HEK293T (cell line): ENCODE data around the gene NBL1.

Experiments
- ARNT ChIP-seq: fragments of 450-650 bp; IDR thresholded peaks from 2 replicates; pipeline ENCODE4 v1.6.1; 2017; ENCODE audit warnings: mild to moderate bottlenecking
- BHLHE40 ChIP-seq: fragments of 450-650 bp; IDR thresholded peaks from 2 replicates; pipeline ENCODE4 v1.6.1; 2016; ENCODE audit warnings: mild to moderate bottlenecking, moderate library complexity, borderline replicate concordance
- CTBP1 ChIP-seq: fragments of 450-650 bp; IDR thresholded peaks from 2 replicates; pipeline ENCODE4 v1.6.1; 2016; ENCODE audit warnings: borderline replicate concordance
- ELF4 ChIP-seq: fragments of 450-650 bp; IDR thresholded peaks from 2 replicates; pipeline ENCODE4 v1.6.1; 2017; ENCODE audit warnings: antibody characterized with exemption
- FOXK2 ChIP-seq: fragments of 450-650 bp; IDR thresholded peaks from 2 replicates; pipeline ENCODE4 v1.6.1; 2016; ENCODE audit warnings: mild to moderate bottlenecking
- FOXM1 ChIP-seq: fragments of 450-650 bp; IDR thresholded peaks from 2 replicates; pipeline ENCODE4 v1.6.1; 2017; ENCODE audit warnings: mild to moderate bottlenecking, borderline replicate concordance
- HDGF ChIP-seq: fragments of 450-650 bp; IDR thresholded peaks from 2 replicates; pipeline ENCODE4 v1.6.1; 2017; ENCODE audit warnings: antibody characterized with exemption, borderline replicate concordance
- L3MBTL2 ChIP-seq: fragments of 450-650 bp; conservative IDR thresholded peaks from 2 replicates; pipeline ENCODE4 v1.6.1; 2016; ENCODE audit warnings: mild to moderate bottlenecking
- PKNOX1 ChIP-seq: fragments of 450-650 bp; IDR thresholded peaks from 2 replicates; pipeline ENCODE4 v1.6.1; 2016
- SP1 ChIP-seq: fragments of 450-650 bp; IDR thresholded peaks from 2 replicates; pipeline ENCODE4 v1.6.1; 2017
- TARDBP ChIP-seq: fragments of 450-650 bp; IDR thresholded peaks from 2 replicates; pipeline ENCODE4 v1.6.1; 2016
- ZNF384 ChIP-seq: fragments of 450-650 bp; IDR thresholded peaks from 2 replicates; pipeline ENCODE4 v1.6.1; 2016

DNA sequence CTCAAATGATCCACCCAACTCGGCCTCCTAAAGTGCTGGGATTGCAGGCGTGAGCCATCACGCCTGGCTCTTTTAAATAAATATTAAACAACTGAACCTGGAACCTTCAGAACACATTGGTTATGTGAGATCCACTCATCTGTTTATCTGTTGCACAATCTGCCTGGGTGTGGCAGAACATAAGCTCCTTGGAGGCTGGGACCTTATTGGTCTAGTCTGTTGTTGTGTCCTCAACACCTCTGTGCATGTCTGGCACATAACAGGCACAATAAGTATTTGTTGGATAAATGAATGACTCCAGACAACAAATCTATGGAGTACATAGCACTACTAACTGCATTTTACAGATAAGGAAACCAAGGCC, 4.1 kb upstream of the NBL1 start:
- TF ChIP-seq HDGF (no peak), FOXK2 (no peak), ELF4 (no peak), SP1 (no peak), ZNF384 (no peak), ARNT (no peak), L3MBTL2 (no peak), BHLHE40 (no peak), FOXM1 (no peak), CTBP1 (no peak), PKNOX1 (no peak), TARDBP (no peak)
